Kidney (tissue), 14 donors: ENCODE results near the gene CRPPA. TPM values are rescaled to one million over a fixed set of nuclear protein-coding genes. Genes with fewer than 3 reads are reported as not detected.
A peak's percentile ranks its signal among the peaks of the same experiment; 100 is the strongest.

Experiments used
- DNase-seq, 5 donors: peaks; one replicate each; pipeline ENCODE4 v3.0.0-alpha.2; 2013 to 2020
- FAIRE-seq: peaks from 2 replicates; lab custom pipeline; 2012; peaks lifted over from hg19 to GRCh38; lab: Jason Lieb, UNC
- H3K27ac ChIP-seq, 2 donors: one replicate each; pipeline ENCODE4 v1.7.0; 2013; ENCODE audit warnings: low read depth in 2 of 2, low read length in 2 of 2, inconsistent platforms in 1 of 2
- H3K27me3 ChIP-seq: one replicate; pipeline ENCODE4 v1.7.1; 2013; ENCODE audit warnings: low read length, inconsistent platforms; ENCODE audit not compliant: control insufficient read depth, insufficient read depth
- H3K36me3 ChIP-seq, 3 donors: one replicate each; pipeline versions ENCODE4 v1.7.0 to v1.7.1; 2013; ENCODE audit warnings: low read length in 3 of 3, control low read depth in 1 of 3, inconsistent platforms in 1 of 3; ENCODE audit not compliant: insufficient read depth in 3 of 3, control insufficient read depth in 2 of 3
- H3K4me1 ChIP-seq, 3 donors: one replicate each; pipeline versions ENCODE4 v1.7.0 to v1.7.1; 2013; ENCODE audit warnings: low read length in 3 of 3, inconsistent platforms in 1 of 3, low read depth in 1 of 3; ENCODE audit not compliant: control insufficient read depth in 2 of 3, insufficient read depth in 2 of 3
- H3K4me3 ChIP-seq, 3 donors: one replicate each; pipeline versions ENCODE4 v1.7.0 to v1.8.1; 2013; ENCODE audit warnings: low read length in 3 of 3, control low read depth in 1 of 3, inconsistent platforms in 1 of 3
- H3K9ac ChIP-seq, 3 donors: one replicate each; pipeline versions ENCODE4 v1.7.0 to v1.7.1; 2013; ENCODE audit warnings: low read length in 3 of 3, control low read depth in 1 of 3, inconsistent platforms in 1 of 3
- H3K9me3 ChIP-seq, 3 donors: one replicate each; pipeline versions ENCODE4 v1.7.0 to v1.7.1; 2013; ENCODE audit warnings: low read length in 3 of 3, control low read depth in 1 of 3, inconsistent platforms in 1 of 3; ENCODE audit not compliant: control insufficient read depth in 2 of 3, insufficient read depth in 1 of 3
- intact Hi-C: fragments of 100-400 bp; cut with DNase I; formaldehyde crosslinking; loops from one replicate; pipeline ENCODE4 v1.11.1; 2022
- polyA plus RNA-seq: library from polyadenylated mRNA; stranded (reverse); fragments of 350-450 nt; fragmentation: Illumina TruSeq; extraction: RNeasy Lipid Tissue Mini Kit (QIAGEN cat#74804); gene quantifications from one replicate; pipeline ENCODE4 v1.2.3, GENCODE V29; 2014; ENCODE audit warnings: low read depth, low replicate concordance; ENCODE audit not compliant: insufficient read depth
- total RNA-seq: library from RNA; stranded (reverse); fragmentation: NEBNext Ultra II Directional; extraction: Animal tissue kit (Norgen Biotek cat#: 25700); gene quantifications from one replicate; pipeline ENCODE4 v1.2.1, GENCODE V29; 2021
- TF ChIP-seq, protein P1 (sequence below): IDR thresholded peaks from 3 replicates; pipeline ENCODE4 v1.5.1; 2012; ENCODE audit warnings: mild to moderate bottlenecking, moderate library complexity, borderline replicate concordance; ENCODE audit not compliant: insufficient read depth; ENCODE audit errors: extremely low read depth
- donor health status: control.
- donor health status: control.
- donor health status: control.
- donor health status: control.
- donor health status: control.
- donor health status: DM: yes; HTN: yes; CAD: no.
- donor health status: Normal renal cell carcinoma (clear cell type).

CRPPA gene
- total and polyA plus RNA-seq, 2 donors from 2014 or later, result 2.0 to 5.9 TPM

GRCh38 chr7:16411391-16411790 is 9.9 kb downstream of the CRPPA start:
- H3K9ac ChIP-seq, result no peak overlapping the region
- no peak overlapping the region for H3K27ac ChIP-seq
- H3K9me3 ChIP-seq, result no peaks in the 10 kb centered on the region
- no peaks in the 10 kb centered on the region for H3K27me3 ChIP-seq
- DNase-seq, result no peak
- H3K36me3 ChIP-seq, result no peaks in the 10 kb centered on the region
- TF ChIP-seq, protein P1, sequence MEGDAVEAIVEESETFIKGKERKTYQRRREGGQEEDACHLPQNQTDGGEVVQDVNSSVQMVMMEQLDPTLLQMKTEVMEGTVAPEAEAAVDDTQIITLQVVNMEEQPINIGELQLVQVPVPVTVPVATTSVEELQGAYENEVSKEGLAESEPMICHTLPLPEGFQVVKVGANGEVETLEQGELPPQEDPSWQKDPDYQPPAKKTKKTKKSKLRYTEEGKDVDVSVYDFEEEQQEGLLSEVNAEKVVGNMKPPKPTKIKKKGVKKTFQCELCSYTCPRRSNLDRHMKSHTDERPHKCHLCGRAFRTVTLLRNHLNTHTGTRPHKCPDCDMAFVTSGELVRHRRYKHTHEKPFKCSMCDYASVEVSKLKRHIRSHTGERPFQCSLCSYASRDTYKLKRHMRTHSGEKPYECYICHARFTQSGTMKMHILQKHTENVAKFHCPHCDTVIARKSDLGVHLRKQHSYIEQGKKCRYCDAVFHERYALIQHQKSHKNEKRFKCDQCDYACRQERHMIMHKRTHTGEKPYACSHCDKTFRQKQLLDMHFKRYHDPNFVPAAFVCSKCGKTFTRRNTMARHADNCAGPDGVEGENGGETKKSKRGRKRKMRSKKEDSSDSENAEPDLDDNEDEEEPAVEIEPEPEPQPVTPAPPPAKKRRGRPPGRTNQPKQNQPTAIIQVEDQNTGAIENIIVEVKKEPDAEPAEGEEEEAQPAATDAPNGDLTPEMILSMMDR, result no peak
- FAIRE-seq, result no peak
- H3K4me1 ChIP-seq, result no peaks in the 10 kb centered on the region
- no peak overlapping the region for H3K4me3 ChIP-seq
- intact Hi-C loops, result no loop called here

DNA sequence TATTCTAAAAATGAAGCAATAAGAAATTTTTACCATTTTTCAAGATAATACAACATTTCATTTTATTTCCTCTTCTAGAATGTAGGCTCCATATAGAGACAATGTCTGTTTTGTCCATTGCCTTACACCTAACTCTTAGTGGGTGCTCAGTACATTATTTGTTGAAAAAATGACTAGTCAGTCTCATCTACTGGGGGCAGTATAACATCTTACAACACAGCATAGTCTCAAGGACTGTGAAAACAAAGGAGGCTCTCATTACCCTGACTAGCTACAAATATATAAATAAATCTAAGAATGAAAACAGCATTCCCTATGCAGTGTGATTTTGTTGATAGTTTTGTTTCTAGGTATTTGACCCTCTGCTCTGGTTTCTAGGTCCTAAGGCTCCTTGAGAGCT is 11.6 kb downstream of the CRPPA start:
- no peak overlapping the region for H3K27ac ChIP-seq
- H3K4me3 ChIP-seq, result no peak overlapping the region
- no peaks in the 10 kb centered on the region for H3K4me1 ChIP-seq
- no peak for FAIRE-seq
- TF ChIP-seq, protein P1, result no peak
- peak in 1 of 5 donors; percentile 3 for DNase-seq
- no peak overlapping the region for H3K9ac ChIP-seq
- intact Hi-C loops, result no loop called here
- H3K27me3 ChIP-seq, result no peaks in the 10 kb centered on the region
- H3K9me3 ChIP-seq, result no peaks in the 10 kb centered on the region
- H3K36me3 ChIP-seq, result no peaks in the 10 kb centered on the region

GRCh38 chr7:16404636-16405035 is 16.7 kb downstream of the CRPPA start:
- no peaks in the 10 kb centered on the region for H3K4me1 ChIP-seq
- intact Hi-C loops, result no loop called here
- no peak for FAIRE-seq

More at GRCh38 chr7:16404636-16405035, 16.7 kb downstream of the CRPPA start:
- Histone ChIP-seq H3K27me3 (no peaks in the 10 kb centered on the region), H3K27ac (no peak overlapping the region), H3K9me3 (peaks cover 0 to 9% (median 6%) of the 10 kb centered on the region in 3 donors), H3K9ac (no peak overlapping the region), H3K36me3 (peaks cover 3 to 10% (median 6%) of the 10 kb centered on the region in 3 donors), H3K4me3 (no peak overlapping the region)
- DNase-seq, result no peak
- TF ChIP-seq, protein P1, result no peak
